HCT116 (cell line): ENCODE results near the gene MYO10. TPM values are rescaled to one million over a fixed set of nuclear protein-coding genes. Genes with fewer than 3 reads are reported as not detected.

Experiments
- ATAC-seq: fragments of 200-7000 bp; cut with Tn5 transposase; 2 replicates; pipeline ENCODE4 v1.9.1; 2020; ENCODE audit warnings: mild to moderate bottlenecking, moderate library complexity
- BruUV-seq: library from RNA; stranded (reverse); fragments of 400-500 nt; replicated peaks from 2 replicates; lab custom pipeline; 2021; lab: Mats Ljungman, UMichigan
- CTCF ChIA-PET: fragments of 300-600 bp; sonication (Branson Sonifier 250); formaldehyde crosslinking; loops from one replicate; lab custom pipeline; 2021; ENCODE audit warnings: antibody characterized with exemption; lab: Charles Lee
- POLR2A ChIA-PET: fragments of 300-600, 350-600 bp; sonication (Branson Sonifier 250); formaldehyde crosslinking; loops from one replicate; lab custom pipeline; 2021; ENCODE audit warnings: antibody characterized with exemption; lab: Charles Lee
- RAD21 ChIA-PET, 2 experiments: fragments of 300-600 bp; sonication (Branson Sonifier 250); formaldehyde crosslinking; loops; one replicate each; lab custom pipeline; 2023; ENCODE audit warnings: low total read pairs in 2 of 2; ENCODE audit not compliant: uncharacterized antibody in 2 of 2, unreplicated experiment in 2 of 2, low non-redundant PET in 1 of 2; lab: Charles Lee
- DNase-seq: peaks from one replicate; pipeline ENCODE4 v3.0.0-alpha.2; 2010; ENCODE audit warnings: low read depth, low spot score
- H2AFZ ChIP-seq: fragments of 200-600 bp; shearing (Covaris generic), sonication (generic); 2 replicates; pipeline ENCODE4 v1.6.1; 2017; ENCODE audit warnings: low read depth, mixed run types, mixed read lengths, antibody characterized with exemption, low read length; ENCODE audit not compliant: poor library complexity, severe bottlenecking
- H3K27ac ChIP-seq: 2 replicates; pipeline ENCODE4 v1.5.1; 2012; ENCODE audit warnings: low read depth, low read length
- H3K27me3 ChIP-seq: fragments of 200-600 bp; sonication (generic); 2 replicates; pipeline ENCODE4 v1.6.1; 2016; ENCODE audit warnings: mixed run types, low read length, mixed read lengths; ENCODE audit not compliant: insufficient read depth
- H3K36me3 ChIP-seq, 2 experiments: fragments of 200-500 bp in 1 of 2; fragments of 200-600 bp in 1 of 2; sonication (Bioruptor generic) in 1 of 2; sonication (generic) in 1 of 2; 2 replicates each; pipeline versions ENCODE4 v1.5.1 to v1.6.1; 2014 to 2016; ENCODE audit warnings: low read length in 2 of 2, inconsistent platforms in 1 of 2, mixed read lengths in 1 of 2, mixed run types in 1 of 2; ENCODE audit not compliant: insufficient read depth in 2 of 2, control insufficient read depth in 1 of 2
- H3K4me1 ChIP-seq, 2 experiments: fragments of 200-600 bp in 1 of 2; sonication (generic) in 1 of 2; 2 replicates each; pipeline versions ENCODE4 v1.5.1 to v1.6.1; 2012 to 2017; ENCODE audit warnings: low read length in 2 of 2, inconsistent platforms in 1 of 2, mild to moderate bottlenecking in 1 of 2, mixed read lengths in 1 of 2, mixed run types in 1 of 2, moderate library complexity in 1 of 2; ENCODE audit not compliant: insufficient read depth in 2 of 2, control insufficient read depth in 1 of 2
- H3K4me2 ChIP-seq: fragments of 200-600 bp; sonication (generic); 2 replicates; pipeline ENCODE4 v1.6.1; 2017; ENCODE audit warnings: mixed run types, low read length, mixed read lengths
- H3K4me3 ChIP-seq, 2 experiments: fragments of 200-600 bp in 1 of 2; sonication (generic) in 1 of 2; replicated peaks in 1 of 2; 2 replicates each; pipeline ENCODE4 v1.5.1; 2011 to 2016; ENCODE audit warnings: low read length in 2 of 2, control low read depth in 1 of 2, low read depth in 1 of 2, mild to moderate bottlenecking in 1 of 2, mixed read lengths in 1 of 2, mixed run types in 1 of 2
- H3K79me2 ChIP-seq: fragments of 200-600 bp; sonication (generic); 2 replicates; pipeline ENCODE4 v1.6.1; 2017; ENCODE audit warnings: mild to moderate bottlenecking, mixed run types, low read length, moderate library complexity, mixed read lengths; ENCODE audit not compliant: insufficient read depth
- H3K9ac ChIP-seq: fragments of 200-600 bp; sonication (generic); 2 replicates; pipeline ENCODE4 v1.6.1; 2016; ENCODE audit warnings: low read length, mixed read lengths
- H3K9me2 ChIP-seq: fragments of 200-600 bp; sonication (generic), shearing (Covaris generic); 2 replicates; pipeline ENCODE4 v1.6.1; 2017; ENCODE audit warnings: mixed run types, mild to moderate bottlenecking, moderate library complexity; ENCODE audit not compliant: insufficient read depth
- H3K9me3 ChIP-seq, 2 experiments: fragments of 200-500 bp in 1 of 2; fragments of 200-600 bp in 1 of 2; sonication (Bioruptor generic) in 1 of 2; sonication (generic) in 1 of 2; 2 replicates each; pipeline ENCODE4 v1.6.1; 2014 to 2017; ENCODE audit warnings: low read length in 2 of 2, mixed read lengths in 2 of 2, inconsistent platforms in 1 of 2, low read depth in 1 of 2, mild to moderate bottlenecking in 1 of 2, mixed run types in 1 of 2, moderate library complexity in 1 of 2; ENCODE audit not compliant: control insufficient read depth in 1 of 2, insufficient read depth in 1 of 2
- H4K20me1 ChIP-seq: fragments of 200-600 bp; sonication (generic), shearing (Covaris generic); 2 replicates; pipeline ENCODE4 v1.6.1; 2017; ENCODE audit warnings: mixed run types, mild to moderate bottlenecking, moderate library complexity; ENCODE audit not compliant: insufficient read depth
- CBX3 ChIP-seq: IDR thresholded peaks from 2 replicates; pipeline ENCODE4 v1.6.1; 2012; ENCODE audit warnings: low read depth
- CEBPB ChIP-seq: IDR thresholded peaks from 2 replicates; pipeline ENCODE4 v1.6.1; 2012; ENCODE audit warnings: low read depth
- EZH2 ChIP-seq: fragments of 200-600 bp; sonication (generic); IDR thresholded peaks from 2 replicates; pipeline ENCODE4 v1.6.1; 2017; ENCODE audit warnings: antibody characterized with exemption, mixed run types
- EZH2phosphoT487 ChIP-seq: fragments of 200-600 bp; IDR thresholded peaks from 2 replicates; pipeline ENCODE4 v1.6.1; 2018; ENCODE audit warnings: antibody characterized with exemption, borderline replicate concordance
- JUND ChIP-seq: IDR thresholded peaks from 2 replicates; pipeline ENCODE4 v1.6.1; 2012
- SIN3A ChIP-seq: IDR thresholded peaks from 2 replicates; pipeline ENCODE4 v1.6.1; 2012; ENCODE audit warnings: low read depth
- SRF ChIP-seq: IDR thresholded peaks from 2 replicates; pipeline ENCODE4 v1.6.1; 2012; ENCODE audit warnings: low read depth
- TCF7L2 ChIP-seq: IDR thresholded peaks from 2 replicates; pipeline ENCODE4 v1.7.0; 2011; ENCODE audit warnings: borderline replicate concordance, inconsistent platforms; ENCODE audit not compliant: insufficient read depth, insufficient read length; ENCODE audit errors: extremely low read depth
- YY1 ChIP-seq: IDR thresholded peaks from 2 replicates; pipeline ENCODE4 v1.6.1; 2011; ENCODE audit warnings: low read length, low read depth, moderate library complexity, mild to moderate bottlenecking; ENCODE audit not compliant: insufficient replicate concordance; ENCODE audit errors: extremely low read depth
- ZNF274 ChIP-seq: fragments of 200-500 bp; sonication (Bioruptor generic); IDR thresholded peaks from 2 replicates; pipeline ENCODE4 v1.6.1; 2014; ENCODE audit warnings: mild to moderate bottlenecking, low read depth, low read length, inconsistent platforms
- intact Hi-C: fragments of 100-400 bp; cut with micrococcal nuclease; formaldehyde crosslinking; loops from 2 replicates; pipeline ENCODE4 v1.10.0; 2022
- total RNA-seq: library from RNA; stranded (reverse); gene quantifications from one replicate; pipeline ENCODE4 v1.2.1, GENCODE V29; 2021; ENCODE audit not compliant: unreplicated experiment
- TF ChIP-seq, protein P1 (sequence below): IDR thresholded peaks from 2 replicates; pipeline ENCODE4 v1.6.1; 2012; ENCODE audit warnings: low read depth
- TF ChIP-seq, protein P2 (sequence below), 3 experiments: fragments of 200-600 bp in 1 of 3; sonication (generic) in 1 of 3; IDR thresholded peaks in 2 of 3; conservative IDR thresholded peaks in 1 of 3; 2 replicates each; pipeline ENCODE4 v1.5.1; 2012 to 2017; ENCODE audit warnings: low read depth in 2 of 3, low read length in 2 of 3, antibody characterized with exemption in 1 of 3, borderline replicate concordance in 1 of 3, control low read depth in 1 of 3, mild to moderate bottlenecking in 1 of 3, mixed read lengths in 1 of 3, mixed run types in 1 of 3, moderate library complexity in 1 of 3; ENCODE audit not compliant: insufficient read depth in 1 of 3

Gene MYO10
- total RNA-seq, 1 experiment from 2014 or later = 34.9 TPM

DNA sequence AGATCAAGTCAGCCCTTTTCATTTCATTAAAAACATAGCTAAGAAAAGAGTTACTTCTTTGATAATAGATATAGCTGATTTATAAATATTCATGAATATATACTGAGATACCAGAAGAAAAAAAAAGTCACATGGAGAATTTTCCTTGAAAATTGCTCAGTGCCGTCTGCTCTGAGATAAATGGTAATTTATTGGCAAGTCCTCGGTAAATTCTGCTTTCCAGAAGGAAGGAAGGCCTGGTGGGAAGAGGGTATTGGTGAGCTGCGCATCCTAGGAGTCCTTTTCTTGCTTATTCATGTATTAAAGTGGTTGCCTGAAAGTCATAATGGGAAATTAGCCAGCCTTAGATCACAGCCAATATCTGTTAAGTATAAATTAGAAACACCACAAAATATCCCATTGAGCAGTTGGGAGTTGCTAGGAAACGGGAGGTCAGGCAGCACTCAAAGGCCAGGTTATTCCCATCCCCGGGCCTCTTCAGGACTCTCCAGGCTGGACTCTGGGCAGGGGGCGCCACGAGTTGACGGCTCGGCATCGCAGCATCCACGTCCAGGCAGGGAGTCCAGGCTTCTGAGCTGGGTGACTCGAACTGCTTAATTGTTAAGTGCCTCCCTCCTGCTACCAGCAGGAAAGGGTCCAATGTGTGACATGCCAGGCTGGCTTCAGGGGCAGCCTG, 202.6 kb downstream of the MYO10 start:
- CTCF ChIA-PET = no interaction called here
- Histone ChIP-seq H3K36me3 (no peaks in the 10 kb centered on the region), H3K9ac (no peak overlapping the region), H3K27ac (no peak overlapping the region), H3K27me3 (no peaks in the 10 kb centered on the region), H3K9me2 (no peaks in the 10 kb centered on the region), H3K4me1 (peaks cover 5 to 12% of the 10 kb centered on the region in 2 experiments; a peak in 2 of 4 replicates), H3K4me2 (no peak overlapping the region), H3K9me3 (no peaks in the 10 kb centered on the region), H4K20me1 (no peaks in the 10 kb centered on the region), H3K79me2 (no peaks in the 10 kb centered on the region), H2AFZ (no peak overlapping the region), H3K4me3 (no peak overlapping the region)
- intact Hi-C loops = no loop called here
- RAD21 ChIA-PET = no interaction called here
- no peak for ATAC-seq
- TF ChIP-seq ZNF274 = no peak
- no peak for TF ChIP-seq SIN3A
- TF ChIP-seq, protein P1, sequence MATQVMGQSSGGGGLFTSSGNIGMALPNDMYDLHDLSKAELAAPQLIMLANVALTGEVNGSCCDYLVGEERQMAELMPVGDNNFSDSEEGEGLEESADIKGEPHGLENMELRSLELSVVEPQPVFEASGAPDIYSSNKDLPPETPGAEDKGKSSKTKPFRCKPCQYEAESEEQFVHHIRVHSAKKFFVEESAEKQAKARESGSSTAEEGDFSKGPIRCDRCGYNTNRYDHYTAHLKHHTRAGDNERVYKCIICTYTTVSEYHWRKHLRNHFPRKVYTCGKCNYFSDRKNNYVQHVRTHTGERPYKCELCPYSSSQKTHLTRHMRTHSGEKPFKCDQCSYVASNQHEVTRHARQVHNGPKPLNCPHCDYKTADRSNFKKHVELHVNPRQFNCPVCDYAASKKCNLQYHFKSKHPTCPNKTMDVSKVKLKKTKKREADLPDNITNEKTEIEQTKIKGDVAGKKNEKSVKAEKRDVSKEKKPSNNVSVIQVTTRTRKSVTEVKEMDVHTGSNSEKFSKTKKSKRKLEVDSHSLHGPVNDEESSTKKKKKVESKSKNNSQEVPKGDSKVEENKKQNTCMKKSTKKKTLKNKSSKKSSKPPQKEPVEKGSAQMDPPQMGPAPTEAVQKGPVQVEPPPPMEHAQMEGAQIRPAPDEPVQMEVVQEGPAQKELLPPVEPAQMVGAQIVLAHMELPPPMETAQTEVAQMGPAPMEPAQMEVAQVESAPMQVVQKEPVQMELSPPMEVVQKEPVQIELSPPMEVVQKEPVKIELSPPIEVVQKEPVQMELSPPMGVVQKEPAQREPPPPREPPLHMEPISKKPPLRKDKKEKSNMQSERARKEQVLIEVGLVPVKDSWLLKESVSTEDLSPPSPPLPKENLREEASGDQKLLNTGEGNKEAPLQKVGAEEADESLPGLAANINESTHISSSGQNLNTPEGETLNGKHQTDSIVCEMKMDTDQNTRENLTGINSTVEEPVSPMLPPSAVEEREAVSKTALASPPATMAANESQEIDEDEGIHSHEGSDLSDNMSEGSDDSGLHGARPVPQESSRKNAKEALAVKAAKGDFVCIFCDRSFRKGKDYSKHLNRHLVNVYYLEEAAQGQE = no peak
- TF ChIP-seq, protein P2, sequence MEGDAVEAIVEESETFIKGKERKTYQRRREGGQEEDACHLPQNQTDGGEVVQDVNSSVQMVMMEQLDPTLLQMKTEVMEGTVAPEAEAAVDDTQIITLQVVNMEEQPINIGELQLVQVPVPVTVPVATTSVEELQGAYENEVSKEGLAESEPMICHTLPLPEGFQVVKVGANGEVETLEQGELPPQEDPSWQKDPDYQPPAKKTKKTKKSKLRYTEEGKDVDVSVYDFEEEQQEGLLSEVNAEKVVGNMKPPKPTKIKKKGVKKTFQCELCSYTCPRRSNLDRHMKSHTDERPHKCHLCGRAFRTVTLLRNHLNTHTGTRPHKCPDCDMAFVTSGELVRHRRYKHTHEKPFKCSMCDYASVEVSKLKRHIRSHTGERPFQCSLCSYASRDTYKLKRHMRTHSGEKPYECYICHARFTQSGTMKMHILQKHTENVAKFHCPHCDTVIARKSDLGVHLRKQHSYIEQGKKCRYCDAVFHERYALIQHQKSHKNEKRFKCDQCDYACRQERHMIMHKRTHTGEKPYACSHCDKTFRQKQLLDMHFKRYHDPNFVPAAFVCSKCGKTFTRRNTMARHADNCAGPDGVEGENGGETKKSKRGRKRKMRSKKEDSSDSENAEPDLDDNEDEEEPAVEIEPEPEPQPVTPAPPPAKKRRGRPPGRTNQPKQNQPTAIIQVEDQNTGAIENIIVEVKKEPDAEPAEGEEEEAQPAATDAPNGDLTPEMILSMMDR (IDR thresholded peaks at IDR 0.05 in 2 of 3, conservative IDR thresholded peaks at IDR 0.05 in 1 of 3; ENCODE audit: borderline replicate concordance in 1 of 3, insufficient read depth in 1 of 3, low read depth in 2 of 3, low read length in 2 of 3) = no peak
- no peak for TF ChIP-seq TCF7L2
- TF ChIP-seq CEBPB = no peak
- TF ChIP-seq SRF = no peak
- no peak for TF ChIP-seq JUND
- TF ChIP-seq YY1 = no peak
- TF ChIP-seq EZH2phosphoT487 = no peak
- TF ChIP-seq CBX3 = no peak
- TF ChIP-seq EZH2 = no peak
- POLR2A ChIA-PET = no interaction called here
- no TSS peak for BruUV-seq
- DNase-seq = no peak
